ENCODE results near the gene NOG.

DNA sequence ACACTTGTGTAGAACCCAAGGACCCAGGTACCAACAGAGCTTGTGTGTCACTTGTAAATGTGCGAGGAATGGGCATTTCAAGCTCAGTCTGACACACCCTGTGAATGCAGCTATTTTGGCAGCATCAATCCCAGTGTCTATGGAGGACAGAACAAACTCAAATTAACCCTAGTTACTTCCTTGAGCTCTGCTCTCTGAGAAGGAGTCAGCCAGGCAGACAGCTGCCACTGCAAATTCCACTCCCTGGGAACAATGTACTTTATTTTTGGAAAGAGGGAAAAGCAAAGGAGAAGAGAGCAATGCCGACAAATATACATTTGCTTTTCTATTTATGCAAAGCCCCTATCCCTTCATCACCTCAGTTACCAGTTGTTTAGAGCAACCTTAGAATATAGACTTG lies 48.4 kb upstream of the NOG start:
- TF ChIP-seq, protein P1, sequence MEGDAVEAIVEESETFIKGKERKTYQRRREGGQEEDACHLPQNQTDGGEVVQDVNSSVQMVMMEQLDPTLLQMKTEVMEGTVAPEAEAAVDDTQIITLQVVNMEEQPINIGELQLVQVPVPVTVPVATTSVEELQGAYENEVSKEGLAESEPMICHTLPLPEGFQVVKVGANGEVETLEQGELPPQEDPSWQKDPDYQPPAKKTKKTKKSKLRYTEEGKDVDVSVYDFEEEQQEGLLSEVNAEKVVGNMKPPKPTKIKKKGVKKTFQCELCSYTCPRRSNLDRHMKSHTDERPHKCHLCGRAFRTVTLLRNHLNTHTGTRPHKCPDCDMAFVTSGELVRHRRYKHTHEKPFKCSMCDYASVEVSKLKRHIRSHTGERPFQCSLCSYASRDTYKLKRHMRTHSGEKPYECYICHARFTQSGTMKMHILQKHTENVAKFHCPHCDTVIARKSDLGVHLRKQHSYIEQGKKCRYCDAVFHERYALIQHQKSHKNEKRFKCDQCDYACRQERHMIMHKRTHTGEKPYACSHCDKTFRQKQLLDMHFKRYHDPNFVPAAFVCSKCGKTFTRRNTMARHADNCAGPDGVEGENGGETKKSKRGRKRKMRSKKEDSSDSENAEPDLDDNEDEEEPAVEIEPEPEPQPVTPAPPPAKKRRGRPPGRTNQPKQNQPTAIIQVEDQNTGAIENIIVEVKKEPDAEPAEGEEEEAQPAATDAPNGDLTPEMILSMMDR (conservative IDR thresholded peaks at IDR 0.05; ENCODE audit: low read length) = no peak
- no peak for TF ChIP-seq EZH2phosphoT487 (IDR thresholded peaks at IDR 0.05; ENCODE audit: borderline replicate concordance)

Data from Loucy (cell line).